GM12878 (cell line): Measurements from ENCODE around the gene LIN37. TPM values are rescaled to one million over a fixed set of nuclear protein-coding genes. Genes with fewer than 3 reads are reported as not detected.

ENCODE experiments used
- ATAC-seq: fragments of 200-7000 bp; cut with Tn5 transposase; 3 replicates; pipeline ENCODE4 v1.9.1; 2020; ENCODE audit warnings: mild to moderate bottlenecking, moderate library complexity
- BruUV-seq: library from RNA; stranded (reverse); fragments of 400-500 nt; replicated peaks from 2 replicates; lab custom pipeline; 2021; lab: Mats Ljungman, UMichigan
- CTCF ChIA-PET: fragments of 300-600 bp; sonication (Branson Sonifier 250); formaldehyde crosslinking; extraction: SDS; loops from one replicate; lab custom pipeline; 2021; ENCODE audit warnings: inconsistent platforms; lab: Yijun Ruan, JAX
- POLR2A ChIA-PET: fragments of 350-600 bp; formaldehyde crosslinking; extraction: SDS; loops from one replicate; lab custom pipeline; 2021; ENCODE audit warnings: inconsistent platforms; lab: Charles Lee
- RAD21 ChIA-PET: fragments of 300-600 bp; sonication (Branson Sonifier 250); formaldehyde crosslinking; loops from one replicate; lab custom pipeline; 2023; ENCODE audit warnings: antibody characterized with exemption; ENCODE audit not compliant: unreplicated experiment; lab: Charles Lee
- SMC1A ChIA-PET: fragments of 300-600 bp; sonication (Branson Sonifier 250); formaldehyde crosslinking; loops from one replicate; lab custom pipeline; 2023; ENCODE audit not compliant: unreplicated experiment, uncharacterized antibody; lab: Charles Lee
- DNase-seq: peaks from one replicate; pipeline ENCODE4 v3.0.0-alpha.2; 2011; ENCODE audit warnings: low read depth, low spot score
- FAIRE-seq: peaks from 3 replicates; lab custom pipeline; 2011; peaks lifted over from hg19 to GRCh38; lab: Jason Lieb, UNC
- H2AFZ ChIP-seq: 2 replicates; pipeline ENCODE4 v1.6.0; 2011; ENCODE audit warnings: low read depth, low read length, control low read depth; ENCODE audit not compliant: control insufficient read depth
- H3K27ac ChIP-seq: 2 replicates; pipeline ENCODE4 v1.5.1; 2011; ENCODE audit warnings: control low read depth; ENCODE audit not compliant: control insufficient read depth, insufficient read depth
- H3K27me3 ChIP-seq, 2 experiments: replicated peaks in 1 of 2; 2 replicates each; pipeline versions ENCODE4 v1.6.0 to v1.6.1; 2011; ENCODE audit warnings: low read length in 1 of 2; ENCODE audit not compliant: control insufficient read depth in 2 of 2, insufficient read depth in 2 of 2
- H3K36me3 ChIP-seq, 2 experiments: 2 replicates each; pipeline ENCODE4 v1.5.1; 2011; ENCODE audit warnings: low read length in 1 of 2; ENCODE audit not compliant: control insufficient read depth in 2 of 2, insufficient read depth in 2 of 2
- H3K4me1 ChIP-seq: 2 replicates; pipeline ENCODE4 v1.6.1; 2011; ENCODE audit warnings: mild to moderate bottlenecking, low read length, moderate library complexity, mixed read lengths; ENCODE audit not compliant: control insufficient read depth, insufficient read depth
- H3K4me2 ChIP-seq: 2 replicates; pipeline ENCODE4 v1.6.0; 2011; ENCODE audit warnings: control low read depth; ENCODE audit not compliant: control insufficient read depth, insufficient read depth
- H3K4me3 ChIP-seq: fragments of 200-600 bp; sonication (generic); 2 replicates; pipeline ENCODE4 v1.5.1; 2016
- H3K79me2 ChIP-seq: 2 replicates; pipeline ENCODE4 v1.6.0; 2011; ENCODE audit warnings: low read length; ENCODE audit not compliant: control insufficient read depth, insufficient read depth
- H3K9ac ChIP-seq: 2 replicates; pipeline ENCODE4 v1.8.0; 2011; ENCODE audit warnings: low read length, control low read depth, mixed read lengths; ENCODE audit not compliant: control insufficient read depth, insufficient read depth
- H3K9me3 ChIP-seq: replicated peaks from 3 replicates; pipeline ENCODE4 v1.5.1; 2011; ENCODE audit warnings: mild to moderate bottlenecking, low read length; ENCODE audit not compliant: control insufficient read depth, insufficient read depth
- H4K20me1 ChIP-seq: 2 replicates; pipeline ENCODE4 v1.6.0; 2011; ENCODE audit not compliant: control insufficient read depth, insufficient read depth
- CREM ChIP-seq: IDR thresholded peaks from 2 replicates; pipeline ENCODE4 v1.6.1; 2014; ENCODE audit warnings: antibody characterized with exemption, low read depth
- DPF2 ChIP-seq: fragments of 450-650 bp; IDR thresholded peaks from 2 replicates; pipeline ENCODE4 v1.6.1; 2017; ENCODE audit warnings: mild to moderate bottlenecking
- EED ChIP-seq: sonication (generic); IDR thresholded peaks from 2 replicates; pipeline ENCODE4 v1.6.1; 2016; ENCODE audit warnings: antibody characterized with exemption, low read depth
- HDGF ChIP-seq: fragments of 450-650 bp; IDR thresholded peaks from 2 replicates; pipeline ENCODE4 v1.6.1; 2016; ENCODE audit warnings: antibody characterized with exemption
- JUNB ChIP-seq: IDR thresholded peaks from 2 replicates; pipeline ENCODE4 v1.6.1; 2016; ENCODE audit warnings: antibody characterized with exemption, mild to moderate bottlenecking
- KLF5 ChIP-seq: fragments of 450-650 bp; IDR thresholded peaks from 2 replicates; pipeline ENCODE4 v1.6.1; 2014; ENCODE audit warnings: mild to moderate bottlenecking; ENCODE audit not compliant: partially characterized antibody
- MEF2B ChIP-seq: fragments of 450-650 bp; IDR thresholded peaks from 2 replicates; pipeline ENCODE4 v1.6.1; 2018; ENCODE audit warnings: mild to moderate bottlenecking, moderate library complexity; ENCODE audit not compliant: partially characterized antibody, poor library complexity, severe bottlenecking
- MTA2 ChIP-seq: fragments of 450-650 bp; IDR thresholded peaks from 2 replicates; pipeline ENCODE4 v1.6.1; 2016; ENCODE audit warnings: low read depth, mild to moderate bottlenecking, moderate library complexity
- NFXL1 ChIP-seq: fragments of 450-650 bp; IDR thresholded peaks from 2 replicates; pipeline ENCODE4 v1.6.1; 2017; ENCODE audit warnings: antibody characterized with exemption, mild to moderate bottlenecking, borderline replicate concordance
- SMAD1 ChIP-seq: fragments of 450-650 bp; IDR thresholded peaks from 2 replicates; pipeline ENCODE4 v1.6.1; 2018; ENCODE audit warnings: mild to moderate bottlenecking, low read depth; ENCODE audit not compliant: partially characterized antibody
- SMAD5 ChIP-seq: IDR thresholded peaks from 2 replicates; pipeline ENCODE4 v1.6.1; 2016; ENCODE audit warnings: antibody characterized with exemption, low read depth
- SMC3 ChIP-seq: IDR thresholded peaks from 2 replicates; pipeline ENCODE4 v1.6.1; 2011; ENCODE audit warnings: low read length, improper control_type of control experiment, borderline replicate concordance
- SP1 ChIP-seq: IDR thresholded peaks from one replicate; pipeline ENCODE4 v1.6.1; 2011; ENCODE audit warnings: low read depth, low read length
- ZNF687 ChIP-seq: fragments of 450-650 bp; IDR thresholded peaks from 2 replicates; pipeline ENCODE4 v1.6.1; 2017; ENCODE audit warnings: mild to moderate bottlenecking, moderate library complexity
- WGBS: methylation state at CpG from one replicate; pipeline ENCODE4 v1.1.6; 2016; ENCODE audit warnings: low lambda C conversion rate; ENCODE audit not compliant: insufficient replicate concordance, insufficient coverage; ENCODE audit errors: missing lambda C conversion rate; 5-methylcytosine and 5-hydroxymethylcytosine counted together
- in situ Hi-C: fragments of 300-500 bp; cut with MboI; formaldehyde crosslinking; loops from 9 replicates; pipeline ENCODE4 v1.14.3; 2018; ENCODE audit warnings: mixed read lengths
- intact Hi-C: fragments of 100-400 bp; cut with micrococcal nuclease; formaldehyde crosslinking; loops from one replicate; pipeline ENCODE4 v1.14.2; 2022; ENCODE audit not compliant: unreplicated experiment
- polyA plus RNA-seq, 11 experiments: library from polyadenylated mRNA; depleted of rRNA in 4 of 11; unstranded in 6 of 11; stranded (reverse) in 5 of 11; fragments of >200 nt; fragmentation: Nextera tagmentation in 4 of 11; fragmentation: Illumina TruSeq in 1 of 11; extraction: Ambion mirVana in 4 of 11; extraction: Trizol in 1 of 11; gene quantifications; 1 replicate in 1 of 11; 2 replicates in 10 of 11; pipeline versions ENCODE4 v1.2.1 to v1.2.3, GENCODE V29; 2011 to 2016; ENCODE audit warnings: inconsistent platforms in 2 of 11, missing spikeins in 2 of 11, low read depth in 1 of 11
- total RNA-seq, 4 experiments: library from RNA; depleted of rRNA in 3 of 4; stranded (reverse); fragments of >200 nt in 3 of 4; fragmentation: Illumina TruSeq in 1 of 4; extraction: Trizol in 1 of 4; gene quantifications; 2 replicates each; pipeline versions ENCODE4 v1.2.1 to v1.2.3, GENCODE V29; 2013 to 2021
- TF ChIP-seq, protein P1 (sequence below): fragments of 450-650 bp; IDR thresholded peaks from 2 replicates; pipeline ENCODE4 v1.6.1; 2014; ENCODE audit warnings: mild to moderate bottlenecking

The LIN37 gene
- total and polyA plus RNA-seq, 10 of the 15 experiments (the other 5 are each of a cell fraction or from before 2014, with no cell fraction given) = 0.69 to 11.9 (median 7.6) TPM

DNA sequence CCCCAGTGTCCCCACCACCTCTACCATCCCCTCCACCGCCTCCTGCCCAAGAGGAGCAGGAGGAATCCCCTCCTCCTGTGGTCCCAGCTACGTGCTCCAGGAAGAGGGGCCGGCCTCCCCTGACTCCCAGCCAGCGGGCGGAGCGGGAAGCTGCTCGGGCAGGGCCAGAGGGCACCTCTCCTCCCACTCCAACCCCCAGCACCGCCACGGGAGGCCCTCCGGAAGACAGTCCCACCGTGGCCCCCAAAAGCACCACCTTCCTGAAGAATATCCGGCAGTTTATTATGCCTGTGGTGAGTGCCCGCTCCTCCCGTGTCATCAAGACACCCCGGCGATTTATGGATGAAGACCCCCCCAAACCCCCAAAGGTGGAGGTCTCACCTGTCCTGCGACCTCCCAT is 27.7 kb upstream of the LIN37 start:
- DNase-seq = no peak
- BruUV-seq = no TSS peak
- Histone ChIP-seq H3K4me3 (no peak overlapping the region), H3K4me1 (peaks cover 14% of the 10 kb centered on the region), H3K9ac (no peak overlapping the region), H3K36me3 (peaks cover 19 to 26% of the 10 kb centered on the region in 2 experiments), H3K79me2 (peaks cover 34% of the 10 kb centered on the region), H3K9me3 (no peaks in the 10 kb centered on the region), H4K20me1 (no peaks in the 10 kb centered on the region; the same call in 1 of the 2 replicates), H3K4me2 (no peak overlapping the region), H3K27ac (no peak overlapping the region), H3K27me3 (no peaks in the 10 kb centered on the region), H2AFZ (no peak overlapping the region)
- FAIRE-seq = no peak
- ATAC-seq = no peak
- WGBS = 96% methylated on average over 17 of the region's 17 CpGs
- intact Hi-C loops = no loop called here
- RAD21 ChIA-PET = no interaction called here
- TF ChIP-seq SMAD1 (no peak), NFXL1 (no peak), SMC3 (no peak), KLF5 (no peak), SMAD5 (no peak), JUNB (no peak), SP1 (no peak), HDGF (no peak), EED (no peak), DPF2 (no peak), MEF2B (no peak), CREM (no peak), ZNF687 (no peak), MTA2 (no peak)
- TF ChIP-seq, protein P1, sequence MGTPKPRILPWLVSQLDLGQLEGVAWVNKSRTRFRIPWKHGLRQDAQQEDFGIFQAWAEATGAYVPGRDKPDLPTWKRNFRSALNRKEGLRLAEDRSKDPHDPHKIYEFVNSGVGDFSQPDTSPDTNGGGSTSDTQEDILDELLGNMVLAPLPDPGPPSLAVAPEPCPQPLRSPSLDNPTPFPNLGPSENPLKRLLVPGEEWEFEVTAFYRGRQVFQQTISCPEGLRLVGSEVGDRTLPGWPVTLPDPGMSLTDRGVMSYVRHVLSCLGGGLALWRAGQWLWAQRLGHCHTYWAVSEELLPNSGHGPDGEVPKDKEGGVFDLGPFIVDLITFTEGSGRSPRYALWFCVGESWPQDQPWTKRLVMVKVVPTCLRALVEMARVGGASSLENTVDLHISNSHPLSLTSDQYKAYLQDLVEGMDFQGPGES = no peak
- POLR2A ChIA-PET = interaction anchor here (1.5 kb wide), 1 partner anchor 20 kb away, joined by 4 read pairs; no protein-coding TSS in a partner anchor
- in situ Hi-C loops = no loop called here
- SMC1A ChIA-PET = interaction anchor here (1.0 kb wide), 1 partner anchor 24 kb away, joined by 4 read pairs; no protein-coding TSS in a partner anchor
- CTCF ChIA-PET = interaction anchor here (1.4 kb wide), 1 partner anchor 17 kb away, joined by 4 read pairs; no protein-coding TSS in a partner anchor
